NCI-H226 (cell line): ENCODE data around the gene LHFPL6.
A peak's percentile ranks its signal among the peaks of the same experiment; 100 is the strongest.

Source experiments
- DNase-seq: peaks from one replicate; pipeline ENCODE4 v3.0.0-alpha.2; 2015

Gene LHFPL6

GRCh38 chr13:39590466-39591036 is 12.4 kb downstream of the LHFPL6 start:
- DNase-seq = no peak

- no peak for DNase-seq
Observed at GRCh38 chr13:39588384-39588783, 14.6 kb downstream of the LHFPL6 start.

- no peak for DNase-seq
Observed at GRCh38 chr13:39587939-39588338, 15.1 kb downstream of the LHFPL6 start.

- DNase-seq = no peak
Observed at GRCh38 chr13:39586958-39587605, 15.9 kb downstream of the LHFPL6 start.

- DNase-seq = no peak
Observed at GRCh38 chr13:39586151-39586550, 16.8 kb downstream of the LHFPL6 start.

GRCh38 chr13:39585219-39585618 is 17.8 kb downstream of the LHFPL6 start:
- no peak for DNase-seq

GRCh38 chr13:39580881-39581575 is 22.0 kb downstream of the LHFPL6 start:
- no peak for DNase-seq

- peak; percentile 62 for DNase-seq
Observed at GRCh38 chr13:39578821-39579291, 24.1 kb downstream of the LHFPL6 start.

GRCh38 chr13:39577838-39578491 is 25.0 kb downstream of the LHFPL6 start:
- DNase-seq = no peak

- DNase-seq = no peak
Observed at GRCh38 chr13:39577203-39577602, 25.8 kb downstream of the LHFPL6 start.

GRCh38 chr13:39575641-39576238 is 27.3 kb downstream of the LHFPL6 start:
- no peak for DNase-seq

GRCh38 chr13:39571502-39572092 is 31.4 kb downstream of the LHFPL6 start:
- no peak for DNase-seq

- no peak for DNase-seq
Observed at GRCh38 chr13:39567569-39567968, 35.4 kb downstream of the LHFPL6 start.

- DNase-seq = no peak
Observed at GRCh38 chr13:39566216-39566869, 36.6 kb downstream of the LHFPL6 start.

- peak; percentile 96 for DNase-seq
Observed at GRCh38 chr13:39565036-39565949, 37.7 kb downstream of the LHFPL6 start.

GRCh38 chr13:39563470-39563735 is 39.6 kb downstream of the LHFPL6 start:
- no peak for DNase-seq

GRCh38 chr13:39561971-39562370 is 41.0 kb downstream of the LHFPL6 start:
- DNase-seq = peak; percentile 29

- DNase-seq = no peak
Observed at GRCh38 chr13:39559847-39560246, 43.1 kb downstream of the LHFPL6 start.

GRCh38 chr13:39557285-39557955 is 45.6 kb downstream of the LHFPL6 start:
- no peak for DNase-seq

- no peak for DNase-seq
Observed at GRCh38 chr13:39556866-39557265, 46.1 kb downstream of the LHFPL6 start.

GRCh38 chr13:39554371-39554770 is 48.6 kb downstream of the LHFPL6 start:
- no peak for DNase-seq
